Thyroid gland (tissue), 4 donors: ENCODE data around the gene ITGAV.

Experiments
- CTCF ChIP-seq, 6 experiments: fragments of 200-600 bp in 3 of 6; fragments of 450-650 bp in 3 of 6; sonication (generic) in 3 of 6; IDR thresholded peaks; one replicate each; pipeline ENCODE4 v1.5.1; 2016 to 2019; ENCODE audit warnings: antibody characterized with exemption in 6 of 6, mild to moderate bottlenecking in 2 of 6, inconsistent platforms in 1 of 6, moderate library complexity in 1 of 6
- POLR2A ChIP-seq, 2 donors: fragments of 450-650 bp; IDR thresholded peaks; one replicate each; pipeline ENCODE4 v1.6.1; 2017; ENCODE audit warnings: antibody characterized with exemption in 2 of 2, mild to moderate bottlenecking in 2 of 2, moderate library complexity in 1 of 2

GRCh38 chr2:186576614-186577013 is 13.2 kb upstream of the ITGAV start:
- peak in 1 of 2 donors; percentile 13 for TF ChIP-seq POLR2A (IDR thresholded peaks at IDR 0.05)
- TF ChIP-seq CTCF (IDR thresholded peaks at IDR 0.05): no peak
